H1 (cell line): ENCODE measurements around the gene DRD1. TPM values are rescaled to one million over a fixed set of nuclear protein-coding genes. Genes with fewer than 3 reads are reported as not detected.

Source experiments
- CTCF ChIA-PET: fragments of 300-600 bp; sonication (Branson Sonifier 250); formaldehyde crosslinking; loops from one replicate; lab custom pipeline; 2021; ENCODE audit not compliant: partially characterized antibody; lab: Charles Lee
- POLR2A ChIA-PET: fragments of 300-600 bp; sonication (Branson Sonifier 250); formaldehyde crosslinking; loops from one replicate; lab custom pipeline; 2021; ENCODE audit warnings: inconsistent platforms; ENCODE audit not compliant: partially characterized antibody; lab: Charles Lee
- DNase-seq, 2 experiments: peaks; one replicate each; pipeline versions ENCODE4 v3.0.0 to v3.0.0-alpha.2; 2010 to 2022; ENCODE audit warnings: low spot score in 2 of 2, low read depth in 1 of 2, mixed read lengths in 1 of 2
- FAIRE-seq: peaks from 2 replicates; lab custom pipeline; 2011; peaks lifted over from hg19 to GRCh38; lab: Jason Lieb, UNC
- H2AFZ ChIP-seq: 2 replicates; pipeline ENCODE4 v1.8.1; 2012; ENCODE audit warnings: low read length, inconsistent platforms
- H2AK5ac ChIP-seq: 2 replicates; pipeline ENCODE4 v1.6.1; 2013; ENCODE audit warnings: low read depth, low read length
- H2BK120ac ChIP-seq: replicated peaks from 2 replicates; pipeline ENCODE3; 2013; ENCODE audit warnings: low read depth, low read length, inconsistent platforms
- H2BK12ac ChIP-seq: 2 replicates; pipeline ENCODE4 v1.6.1; 2013; ENCODE audit warnings: low read depth, low read length
- H2BK15ac ChIP-seq: 2 replicates; pipeline ENCODE4 v1.6.1; 2013; ENCODE audit warnings: low read length
- H2BK20ac ChIP-seq: 2 replicates; pipeline ENCODE4 v1.6.1; 2013; ENCODE audit warnings: low read length
- H2BK5ac ChIP-seq: 2 replicates; pipeline ENCODE4 v1.6.1; 2013; ENCODE audit warnings: low read depth, low read length
- H3K14ac ChIP-seq: 2 replicates; pipeline ENCODE4 v1.6.1; 2013; ENCODE audit warnings: inconsistent platforms; ENCODE audit not compliant: insufficient read length
- H3K18ac ChIP-seq: 2 replicates; pipeline ENCODE4 v1.6.1; 2013; ENCODE audit warnings: low read length; ENCODE audit errors: extremely low read depth
- H3K23ac ChIP-seq: 2 replicates; pipeline ENCODE4 v1.6.1; 2013; ENCODE audit warnings: inconsistent platforms; ENCODE audit not compliant: insufficient read length
- H3K23me2 ChIP-seq: 2 replicates; pipeline ENCODE4 v1.6.1; 2013; ENCODE audit warnings: low read depth, low read length
- H3K27ac ChIP-seq: 2 replicates; pipeline ENCODE4 v1.6.1; 2011; ENCODE audit warnings: low read depth, low read length, inconsistent platforms
- H3K27me3 ChIP-seq, 4 experiments: replicated peaks in 1 of 4; 1 replicate in 1 of 4; 2 replicates in 3 of 4; pipeline versions ENCODE4 v1.6.1 to v1.8.1; 2011 to 2013; ENCODE audit warnings: low read length in 3 of 4, mild to moderate bottlenecking in 3 of 4, inconsistent platforms in 2 of 4, mixed read lengths in 2 of 4, moderate library complexity in 1 of 4; ENCODE audit not compliant: control insufficient read depth in 3 of 4, insufficient read depth in 3 of 4; ENCODE audit errors: extremely low read depth in 1 of 4
- H3K36me3 ChIP-seq, 4 experiments: 2 replicates each; pipeline versions ENCODE4 v1.6.1 to v1.8.1; 2011 to 2013; ENCODE audit warnings: mild to moderate bottlenecking in 4 of 4, low read length in 3 of 4, moderate library complexity in 2 of 4, control low read depth in 1 of 4, inconsistent platforms in 1 of 4; ENCODE audit not compliant: insufficient read depth in 4 of 4, control insufficient read depth in 2 of 4
- H3K4ac ChIP-seq: replicated peaks from 2 replicates; pipeline ENCODE3; 2013; ENCODE audit warnings: low read length, low read depth, mixed read lengths, inconsistent platforms; ENCODE audit not compliant: insufficient read length
- H3K4me1 ChIP-seq, 4 experiments: replicated peaks in 1 of 4; 1 replicate in 1 of 4; 2 replicates in 3 of 4; pipeline versions ENCODE4 v1.6.1 to v1.8.1; 2011 to 2013; ENCODE audit warnings: low read length in 3 of 4, inconsistent platforms in 2 of 4, mixed read lengths in 1 of 4; ENCODE audit not compliant: insufficient read depth in 4 of 4, control insufficient read depth in 3 of 4
- H3K4me2 ChIP-seq, 2 experiments: 2 replicates each; pipeline versions ENCODE4 v1.6.1 to v1.8.1; 2011 to 2013; ENCODE audit warnings: low read depth in 2 of 2, low read length in 2 of 2, control low read depth in 1 of 2, inconsistent platforms in 1 of 2, mild to moderate bottlenecking in 1 of 2; ENCODE audit not compliant: insufficient read depth in 1 of 2
- H3K4me3 ChIP-seq, 4 experiments: fragments of 200-600, 300-600 bp in 1 of 4; sonication (generic), shearing (Covaris generic), sonication (Bioruptor Twin) in 1 of 4; 2 replicates each; pipeline versions ENCODE4 v1.5.1 to v1.8.1; 2011 to 2016; ENCODE audit warnings: low read length in 4 of 4, low read depth in 3 of 4, control low read depth in 2 of 4, inconsistent platforms in 2 of 4, mild to moderate bottlenecking in 2 of 4, mixed read lengths in 1 of 4, moderate library complexity in 1 of 4; ENCODE audit not compliant: insufficient read depth in 2 of 4; ENCODE audit errors: extremely low read depth in 1 of 4
- H3K56ac ChIP-seq: replicated peaks from 2 replicates; pipeline ENCODE3; 2013; ENCODE audit warnings: low read depth, mild to moderate bottlenecking, mixed read lengths, low read length, inconsistent platforms; ENCODE audit not compliant: insufficient read length
- H3K79me1 ChIP-seq: 2 replicates; pipeline ENCODE4 v1.6.1; 2013; ENCODE audit warnings: low read depth, low read length, control low read depth
- H3K79me2 ChIP-seq, 2 experiments: 2 replicates each; pipeline versions ENCODE4 v1.6.1 to v1.8.1; 2012 to 2013; ENCODE audit warnings: low read length in 2 of 2, mild to moderate bottlenecking in 2 of 2, inconsistent platforms in 1 of 2; ENCODE audit not compliant: insufficient read depth in 2 of 2, control insufficient read depth in 1 of 2
- H3K9ac ChIP-seq, 4 experiments: replicated peaks in 1 of 4; 1 replicate in 1 of 4; 2 replicates in 3 of 4; pipeline versions ENCODE4 v1.6.1 to v1.8.1; 2011 to 2013; ENCODE audit warnings: low read depth in 3 of 4, low read length in 3 of 4, control low read depth in 2 of 4, mild to moderate bottlenecking in 2 of 4, moderate library complexity in 2 of 4, inconsistent platforms in 1 of 4; ENCODE audit errors: extremely low read depth in 1 of 4
- H3K9me3 ChIP-seq, 2 experiments: 2 replicates each; pipeline versions ENCODE4 v1.6.1 to v1.8.1; 2012 to 2013; ENCODE audit warnings: mild to moderate bottlenecking in 2 of 2, moderate library complexity in 2 of 2, control low read depth in 1 of 2, inconsistent platforms in 1 of 2, low read depth in 1 of 2, low read length in 1 of 2, mixed read lengths in 1 of 2; ENCODE audit not compliant: insufficient read depth in 2 of 2
- H4K20me1 ChIP-seq, 2 experiments: replicated peaks in 1 of 2; 2 replicates each; pipeline versions ENCODE3 to v1.8.1; 2011 to 2013; ENCODE audit warnings: inconsistent platforms in 2 of 2, low read length in 2 of 2, mild to moderate bottlenecking in 1 of 2; ENCODE audit not compliant: insufficient read depth in 2 of 2, control insufficient read depth in 1 of 2
- H4K5ac ChIP-seq: 2 replicates; pipeline ENCODE4 v1.6.1; 2013; ENCODE audit warnings: low read length, low read depth, mixed read lengths, inconsistent platforms; ENCODE audit not compliant: insufficient read length
- H4K8ac ChIP-seq: 2 replicates; pipeline ENCODE4 v1.8.0; 2013; ENCODE audit warnings: mild to moderate bottlenecking, moderate library complexity, low read length, inconsistent platforms; ENCODE audit not compliant: insufficient read depth; ENCODE audit errors: extremely low read depth
- H4K91ac ChIP-seq: replicated peaks from 2 replicates; pipeline ENCODE3; 2013; ENCODE audit warnings: low read length, mixed read lengths, inconsistent platforms; ENCODE audit not compliant: insufficient read length
- BCL11A ChIP-seq, 2 experiments: IDR thresholded peaks; one replicate each; pipeline ENCODE4 v1.6.1; 2011; ENCODE audit warnings: low read depth in 2 of 2, low read length in 2 of 2, mild to moderate bottlenecking in 2 of 2
- EZH2 ChIP-seq: fragments of 200-600 bp; sonication (generic); IDR thresholded peaks from 2 replicates; pipeline ENCODE4 v1.7.1; 2012; ENCODE audit warnings: low read depth, mild to moderate bottlenecking, moderate library complexity, low read length, inconsistent platforms; ENCODE audit not compliant: severe bottlenecking
- FOSL1 ChIP-seq: IDR thresholded peaks from 2 replicates; pipeline ENCODE4 v1.6.1; 2011; ENCODE audit warnings: mild to moderate bottlenecking, low read depth, low read length, moderate library complexity; ENCODE audit not compliant: insufficient read depth
- HDAC2 ChIP-seq, 2 experiments: fragments of 300-600 bp in 1 of 2; sonication (generic) in 1 of 2; IDR thresholded peaks; 2 replicates each; pipeline ENCODE4 v1.6.1; 2011 to 2012; ENCODE audit warnings: low read depth in 2 of 2, low read length in 2 of 2, mild to moderate bottlenecking in 2 of 2, moderate library complexity in 2 of 2, borderline replicate concordance in 1 of 2, inconsistent platforms in 1 of 2
- JUN ChIP-seq: IDR thresholded peaks from 2 replicates; pipeline ENCODE4 v1.6.1; 2011; ENCODE audit warnings: low read depth, mild to moderate bottlenecking, improper control_type of control experiment, low read length
- NRF1 ChIP-seq: IDR thresholded peaks from 2 replicates; pipeline ENCODE4 v1.6.1; 2011; ENCODE audit warnings: mild to moderate bottlenecking, low read depth, low read length, improper control_type of control experiment
- POLR2A ChIP-seq, 2 experiments: IDR thresholded peaks; 1 replicate in 1 of 2; 2 replicates in 1 of 2; pipeline ENCODE4 v1.6.1; 2011; ENCODE audit warnings: low read depth in 2 of 2, low read length in 2 of 2, mild to moderate bottlenecking in 2 of 2; ENCODE audit errors: control extremely low read depth in 1 of 2
- POLR2AphosphoS5 ChIP-seq: IDR thresholded peaks from 2 replicates; pipeline ENCODE4 v1.6.1; 2011; ENCODE audit warnings: low read depth, low read length
- POU5F1 ChIP-seq: IDR thresholded peaks from 2 replicates; pipeline ENCODE4 v1.6.1; 2011; ENCODE audit warnings: low read depth, mild to moderate bottlenecking, low read length, moderate library complexity
- SIX5 ChIP-seq: IDR thresholded peaks from 2 replicates; pipeline ENCODE4 v1.6.1; 2011; ENCODE audit warnings: mild to moderate bottlenecking, low read depth, low read length
- SRF ChIP-seq: IDR thresholded peaks from 2 replicates; pipeline ENCODE4 v1.6.1; 2011; ENCODE audit warnings: mild to moderate bottlenecking, low read depth, low read length, moderate library complexity
- SUZ12 ChIP-seq: fragments of 200-600 bp; sonication (generic); IDR thresholded peaks from 2 replicates; pipeline ENCODE4 v1.6.1; 2012; ENCODE audit warnings: mild to moderate bottlenecking, inconsistent platforms, low read length, moderate library complexity, mixed read lengths
- TAF1 ChIP-seq: IDR thresholded peaks from 2 replicates; pipeline ENCODE4 v1.6.1; 2011; ENCODE audit warnings: mild to moderate bottlenecking, low read depth, low read length
- TBP ChIP-seq: IDR thresholded peaks from 2 replicates; pipeline ENCODE4 v1.6.1; 2011; ENCODE audit warnings: low read depth, low read length, improper control_type of control experiment
- YY1 ChIP-seq: IDR thresholded peaks from 2 replicates; pipeline ENCODE4 v1.6.1; 2011; ENCODE audit warnings: low read depth, mild to moderate bottlenecking, low read length
- WGBS, 2 experiments: shearing (Covaris generic) in 1 of 2; methylation state at CpG; one replicate each; pipeline versions ENCODE4 v1.1.6 to v1.1.7; 2013 to 2015; ENCODE audit warnings: low lambda C conversion rate in 2 of 2, mixed read lengths in 2 of 2, inconsistent platforms in 1 of 2, low coverage in 1 of 2, missing lambda C conversion rate in 1 of 2; ENCODE audit not compliant: insufficient replicate concordance in 2 of 2, insufficient coverage in 1 of 2, insufficient read length in 1 of 2; ENCODE audit errors: extremely low coverage in 1 of 2, missing lambda C conversion rate in 1 of 2; 5-methylcytosine and 5-hydroxymethylcytosine counted together
- polyA plus RNA-seq, 7 experiments: library from polyadenylated mRNA; depleted of rRNA in 3 of 7; stranded (reverse) in 5 of 7; unstranded in 2 of 7; fragments of >200 nt in 5 of 7; fragments of 200-250 nt in 2 of 7; gene quantifications; 1 replicate in 5 of 7; 2 replicates in 1 of 7; 4 replicates in 1 of 7; pipeline versions ENCODE4 v1.2.1 to v1.2.3, GENCODE V29; 2011 to 2013; ENCODE audit warnings: missing spikeins in 2 of 7, mixed read lengths in 2 of 7
- total RNA-seq: library from RNA; stranded (reverse); fragmentation: NEBNext Ultra II Directional; extraction: Animal tissue kit (Norgen Biotek cat#: 25700); gene quantifications from 2 replicates; pipeline ENCODE4 v1.2.1, GENCODE V29; 2021
- TF ChIP-seq, protein P1 (sequence below): IDR thresholded peaks from 2 replicates; pipeline ENCODE4 v1.6.1; 2012; ENCODE audit warnings: inconsistent platforms

Gene DRD1
- total and polyA plus RNA-seq, 2 of the 8 experiments (the other 6 are each of a cell fraction or from before 2014, with no cell fraction given) = 0.03 to 0.19 TPM

- no peaks in the 10 kb centered on the region for H3K79me1 ChIP-seq
- no peak overlapping the region for H4K8ac ChIP-seq
- H2BK12ac ChIP-seq = no peak overlapping the region
- H4K91ac ChIP-seq = no peak overlapping the region
- H3K36me3 ChIP-seq = no peaks in the 10 kb centered on the region
- WGBS, 2 experiments = 90% methylated on average over 2 of the region's 2 CpGs; no CpG with 5 or more reads in 1 of the 2 experiments
- H3K4ac ChIP-seq = no peak overlapping the region
- no peak overlapping the region for H3K23ac ChIP-seq
- no peak overlapping the region for H2AK5ac ChIP-seq
- no peak overlapping the region for H3K56ac ChIP-seq
- DNase-seq (no peak), FAIRE-seq (no peak)
- H2AFZ ChIP-seq = no peak overlapping the region
- H2BK5ac ChIP-seq = no peak overlapping the region
- H3K9ac ChIP-seq = no peak overlapping the region
- no peak overlapping the region for H3K18ac ChIP-seq
- no peaks in the 10 kb centered on the region for H4K20me1 ChIP-seq
- H3K14ac ChIP-seq = no peak overlapping the region
- H3K4me3 ChIP-seq = no peak overlapping the region
- H3K4me1 ChIP-seq = no peaks in the 10 kb centered on the region
- TF ChIP-seq, protein P1, sequence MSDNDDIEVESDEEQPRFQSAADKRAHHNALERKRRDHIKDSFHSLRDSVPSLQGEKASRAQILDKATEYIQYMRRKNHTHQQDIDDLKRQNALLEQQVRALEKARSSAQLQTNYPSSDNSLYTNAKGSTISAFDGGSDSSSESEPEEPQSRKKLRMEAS = no peak
- TF ChIP-seq TAF1 = no peak
- no peak for TF ChIP-seq POU5F1
- TF ChIP-seq NRF1 = no peak
- TF ChIP-seq HDAC2 (IDR thresholded peaks at IDR 0.05; ENCODE audit: borderline replicate concordance in 1 of 2, low read depth in 2 of 2, low read length in 2 of 2) = no peak
- no peak for TF ChIP-seq TBP
- TF ChIP-seq SUZ12 = no peak
- TF ChIP-seq SIX5 = no peak
- TF ChIP-seq JUN = no peak
- TF ChIP-seq FOSL1 = no peak
- no peak for TF ChIP-seq YY1
- no peak for TF ChIP-seq EZH2
- no peak for TF ChIP-seq POLR2AphosphoS5
- no peak for TF ChIP-seq POLR2A (IDR thresholded peaks at IDR 0.05; ENCODE audit: control extremely low read depth in 1 of 2, low read depth in 2 of 2, low read length in 2 of 2)
- no peak for TF ChIP-seq BCL11A (IDR thresholded peaks at IDR 0.05; ENCODE audit: low read depth in 2 of 2, low read length in 2 of 2)
- no peak for TF ChIP-seq SRF
- H2BK120ac ChIP-seq = no peak overlapping the region
- H3K4me2 ChIP-seq = no peak overlapping the region
- H3K23me2 ChIP-seq = peaks cover 6% of the 10 kb centered on the region; the same call in 1 of the 2 replicates
- H2BK20ac ChIP-seq = no peak overlapping the region
- H3K79me2 ChIP-seq = no peaks in the 10 kb centered on the region
- no peak overlapping the region for H3K27ac ChIP-seq
- H2BK15ac ChIP-seq = no peak overlapping the region
- ChIA-PET CTCF (interaction anchor here (0.6 to 1.8 kb wide), 2 partner anchors 47 to 480 kb away, joined by 4 read pairs; no protein-coding TSS in a partner anchor), POLR2A (no interaction called here)
- no peaks in the 10 kb centered on the region for H3K27me3 ChIP-seq
- H4K5ac ChIP-seq = no peak overlapping the region
- H3K9me3 ChIP-seq = peaks cover 0 to 11% of the 10 kb centered on the region in 2 experiments; a peak in 2 of 4 replicates
These were observed 26.6 kb downstream of the DRD1 start for GRCh38 chr5:175417384-175417783.
